Body of pancreas (tissue), 4 donors: ENCODE measurements around the gene PDLIM5.

Experiments used
- CTCF ChIP-seq, 7 experiments: fragments of 450-650 bp in 4 of 7; fragments of 200-600 bp in 3 of 7; sonication (generic) in 3 of 7; IDR thresholded peaks; one replicate each; pipeline ENCODE4 v1.5.1; 2016 to 2019; ENCODE audit warnings: antibody characterized with exemption in 7 of 7
- POLR2A ChIP-seq, 3 donors: fragments of 450-650 bp; IDR thresholded peaks; one replicate each; pipeline ENCODE4 v1.6.1; 2016; ENCODE audit warnings: antibody characterized with exemption in 3 of 3, mild to moderate bottlenecking in 2 of 3

DNA sequence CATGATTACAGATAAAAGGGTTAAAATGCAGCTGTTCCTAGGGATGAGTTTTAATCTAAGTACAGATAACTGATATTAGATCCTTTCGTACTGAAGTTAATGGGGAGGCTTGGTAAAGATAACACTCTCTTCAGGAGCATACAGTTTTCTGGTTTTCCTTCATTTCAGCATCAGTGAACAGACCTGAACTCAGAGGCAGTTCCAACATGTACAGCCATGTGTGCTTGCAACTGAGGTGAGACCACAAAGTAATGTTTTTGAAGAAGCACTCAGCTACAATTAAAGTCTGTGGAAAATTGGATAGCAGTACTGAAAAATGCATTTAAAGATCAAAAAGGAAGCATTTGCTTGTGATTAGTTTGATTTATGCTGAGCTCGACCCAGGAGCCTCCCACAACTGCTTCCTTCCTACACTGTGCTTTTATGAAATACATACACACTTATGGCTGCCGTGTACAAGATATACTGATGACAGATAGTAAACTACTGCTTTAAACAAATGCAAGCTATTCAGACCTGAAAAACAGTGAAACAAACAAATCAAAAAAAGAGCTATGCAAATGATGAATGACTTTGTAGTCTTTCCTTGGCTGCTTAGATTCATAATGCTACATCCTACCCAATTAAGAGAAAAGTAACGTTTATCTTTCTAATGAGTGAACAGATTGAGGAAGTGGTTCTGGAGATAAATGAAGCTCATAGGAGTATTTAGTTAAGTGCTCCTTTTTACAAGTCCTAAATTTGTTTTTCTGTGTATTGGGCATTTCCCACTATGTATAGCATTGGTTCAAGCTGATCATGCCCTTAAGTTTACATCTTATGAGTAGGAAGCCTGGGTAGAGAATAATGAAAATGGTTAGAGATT lies 68.4 kb downstream of the PDLIM5 start:
- TF ChIP-seq CTCF (IDR thresholded peaks at IDR 0.05) = no peak
- TF ChIP-seq POLR2A (IDR thresholded peaks at IDR 0.05) = no peak
